ENCODE measurements around the gene SLC35F3. TPM values are rescaled to one million over a fixed set of nuclear protein-coding genes. Genes with fewer than 3 reads are reported as not detected.
"Not testable (repeated sequence)": the region's sequence is repeated elsewhere in the genome, so short reads cannot be mapped to it uniquely, and the experiment has no call there.

The SLC35F3 gene
- total RNA-seq, 5 donors from 2014 or later (not counting 1 experiment from before 2014, with no cell fraction given), result 0.19 to 4.6 (median 1.3) TPM; not detected in 1

DNA sequence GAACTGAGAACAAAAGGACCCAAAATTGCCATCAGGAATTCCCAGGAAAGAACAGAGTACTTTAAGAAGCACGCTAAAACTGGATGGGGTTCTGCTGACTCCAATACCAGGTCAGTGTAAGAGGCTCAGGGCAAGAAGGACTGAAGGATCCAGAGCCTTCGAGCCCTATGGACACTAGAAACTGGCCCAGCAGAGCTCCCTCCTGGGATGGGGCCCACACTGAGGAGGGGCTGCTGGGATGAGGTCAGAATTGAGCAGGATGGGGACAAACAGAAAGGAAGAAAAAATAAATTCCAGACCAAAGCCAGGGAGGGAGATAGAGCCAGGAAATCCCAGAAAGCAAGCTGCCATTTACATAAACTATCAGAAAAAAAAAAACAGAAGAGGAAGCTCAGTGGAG, 246.4 kb downstream of the SLC35F3 start:
- no peak for ATAC-seq (replicated peaks in 1 of 4)
- CTCF ChIA-PET, result interaction anchor here in 1 of 2 donors (0.6 kb wide), 1 partner anchor 178 kb away, joined by 3 read pairs; no protein-coding TSS in a partner anchor

GRCh38 chr1:234152344-234152743, 247.9 kb downstream of the SLC35F3 start:
- H3K36me3 Mint-ChIP-seq; H3K9me3 ChIP-seq; POLR2A ChIA-PET; H3K4me1 ChIP-seq (ENCODE audit: control insufficient read depth in 1 of 2, extremely low read depth in 1 of 2, insufficient read depth in 2 of 2, low read length in 2 of 2); H3K27ac Mint-ChIP-seq; H3K9me3 Mint-ChIP-seq; H3K36me3 ChIP-seq (ENCODE audit: control insufficient read depth in 2 of 2, extremely low read depth in 1 of 2, insufficient read depth in 1 of 2, low read length in 1 of 2); H3K4me1 Mint-ChIP-seq; CTCF ChIA-PET; H3K4me3 ChIP-seq (ENCODE audit: control insufficient read depth in 1 of 2, extremely low read depth in 1 of 2, low read length in 1 of 2); H3K4me3 Mint-ChIP-seq; DNase-seq; H3K27me3 ChIP-seq (replicated peaks in 1 of 2; ENCODE audit: control insufficient read depth in 2 of 2, extremely low read depth in 1 of 2, insufficient read depth in 2 of 2, low read length in 1 of 2); ATAC-seq (replicated peaks in 1 of 4); H3K27ac ChIP-seq (ENCODE audit: low read length): not testable (repeated sequence)
- WGBS (ENCODE audit: insufficient coverage), result 60% methylated on average over 1 of the region's 4 CpGs
- peaks cover 14 to 42% of the 10 kb centered on the region in 2 donors for H3K27me3 Mint-ChIP-seq

More for the DNA sequence above, 246.4 kb downstream of the SLC35F3 start:
- Mint-ChIP-seq H3K36me3 (no peaks in the 10 kb centered on the region), H3K9me3 (peaks cover 0 to 9% (median 2%) of the 10 kb centered on the region in 3 donors), H3K27me3 (peaks cover 22 to 49% of the 10 kb centered on the region in 2 donors), H3K27ac (no peak overlapping the region), H3K4me3 (no peak overlapping the region), H3K4me1 (no peaks in the 10 kb centered on the region)
- no peak overlapping the region for H3K4me3 ChIP-seq (ENCODE audit: control insufficient read depth in 1 of 2, extremely low read depth in 1 of 2, low read length in 1 of 2)
- H3K27me3 ChIP-seq (replicated peaks in 1 of 2; ENCODE audit: control insufficient read depth in 2 of 2, extremely low read depth in 1 of 2, insufficient read depth in 2 of 2, low read length in 1 of 2), result peaks cover 0 to 4% of the 10 kb centered on the region in 2 experiments
- WGBS (ENCODE audit: insufficient coverage), result 87% methylated on average over 2 of the region's 2 CpGs
- no peak overlapping the region for H3K27ac ChIP-seq (ENCODE audit: low read length)
- no peaks in the 10 kb centered on the region for H3K36me3 ChIP-seq (ENCODE audit: control insufficient read depth in 2 of 2, extremely low read depth in 1 of 2, insufficient read depth in 1 of 2, low read length in 1 of 2)
- no peaks in the 10 kb centered on the region for H3K9me3 ChIP-seq
- no peak for DNase-seq
- POLR2A ChIA-PET, result no interaction called here
- no peaks in the 10 kb centered on the region for H3K4me1 ChIP-seq (ENCODE audit: control insufficient read depth in 1 of 2, extremely low read depth in 1 of 2, insufficient read depth in 2 of 2, low read length in 2 of 2)

DNA sequence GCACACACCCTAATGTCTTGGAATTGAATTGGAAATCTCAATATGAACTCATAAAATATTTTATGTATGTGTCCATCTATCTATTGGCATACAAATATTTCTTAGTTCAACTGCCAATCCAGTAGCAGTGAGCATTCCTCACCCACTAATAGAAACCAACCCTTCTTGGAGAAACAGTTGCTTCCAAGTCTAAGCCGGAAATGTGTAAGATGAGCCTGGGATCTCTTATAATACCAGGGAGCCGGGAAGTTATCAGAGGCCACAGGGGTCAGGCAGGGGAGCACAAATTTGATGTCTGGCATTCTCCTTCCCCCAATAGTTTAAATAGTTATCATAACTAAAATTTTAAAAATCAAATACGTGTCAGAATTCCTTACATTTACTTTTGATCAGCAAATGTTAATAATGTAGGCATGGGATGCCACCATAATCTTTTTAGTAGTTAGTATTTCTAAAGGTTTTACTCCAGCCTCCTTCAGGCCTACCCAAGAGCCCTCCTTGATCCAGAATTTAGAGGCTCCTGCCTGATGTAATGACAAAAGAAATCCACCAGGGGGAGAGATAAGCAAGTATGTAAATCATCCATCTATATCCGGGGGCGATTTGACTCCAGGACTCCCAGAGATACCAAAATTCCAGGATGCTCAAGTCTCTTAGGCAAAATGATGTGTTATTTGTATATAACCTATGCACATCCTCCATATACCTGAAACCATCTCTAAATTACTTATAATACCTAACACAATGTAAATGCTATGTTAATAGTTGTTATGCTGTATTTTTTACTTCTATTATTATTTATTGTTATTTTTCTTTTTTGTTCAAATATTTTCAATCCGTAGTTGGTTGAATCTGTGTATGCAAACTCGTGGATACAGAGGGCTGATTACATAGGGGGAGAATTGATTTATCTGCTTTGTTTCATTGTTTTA, 250.1 kb downstream of the SLC35F3 start:
- H3K27me3 ChIP-seq (replicated peaks in 1 of 2; ENCODE audit: control insufficient read depth in 2 of 2, extremely low read depth in 1 of 2, insufficient read depth in 2 of 2, low read length in 1 of 2), result peaks cover 0 to 4% of the 10 kb centered on the region in 2 experiments
- no peaks in the 10 kb centered on the region for H3K36me3 ChIP-seq (ENCODE audit: control insufficient read depth in 2 of 2, extremely low read depth in 1 of 2, insufficient read depth in 1 of 2, low read length in 1 of 2)
- DNase-seq (peak in 6 of 35 experiments; percentile 6 to 69 (median 14)), ATAC-seq (replicated peaks in 1 of 4) (peak in 2 of 4 experiments; percentile 43 to 55)
- no peaks in the 10 kb centered on the region for H3K9me3 Mint-ChIP-seq
- H3K27me3 Mint-ChIP-seq, result peaks cover 1 to 24% of the 10 kb centered on the region in 2 donors
- H3K27ac ChIP-seq (ENCODE audit: low read length), result no peak overlapping the region
- H3K4me1 ChIP-seq (ENCODE audit: control insufficient read depth in 1 of 2, extremely low read depth in 1 of 2, insufficient read depth in 2 of 2, low read length in 2 of 2), result no peaks in the 10 kb centered on the region
- ChIA-PET CTCF (interaction anchor here (0.7 to 1.1 kb wide), 3 partner anchors 155 to 912 kb away, joined by 3 read pairs; no protein-coding TSS in a partner anchor), POLR2A (no interaction called here)
- H3K9me3 ChIP-seq, result no peaks in the 10 kb centered on the region
- WGBS (ENCODE audit: insufficient coverage), result 100% methylated on average over 1 of the region's 7 CpGs
- H3K36me3 Mint-ChIP-seq, result no peaks in the 10 kb centered on the region
- H3K4me1 Mint-ChIP-seq, result no peaks in the 10 kb centered on the region
- no peak overlapping the region for H3K4me3 ChIP-seq (ENCODE audit: control insufficient read depth in 1 of 2, extremely low read depth in 1 of 2, low read length in 1 of 2)
- no peak overlapping the region for H3K27ac Mint-ChIP-seq
- no peak overlapping the region for H3K4me3 Mint-ChIP-seq

- Mint-ChIP-seq H3K27ac (no peak overlapping the region), H3K36me3 (no peaks in the 10 kb centered on the region), H3K27me3 (peaks cover 0 to 3% of the 10 kb centered on the region in 2 donors), H3K4me3 (no peak overlapping the region), H3K4me1 (peaks cover 0 to 15% (median 7%) of the 10 kb centered on the region in 3 donors), H3K9me3 (no peaks in the 10 kb centered on the region)
- DNase-seq (no peak), ATAC-seq (replicated peaks in 1 of 4) (no peak)
- H3K27me3 ChIP-seq (replicated peaks in 1 of 2; ENCODE audit: control insufficient read depth in 2 of 2, extremely low read depth in 1 of 2, insufficient read depth in 2 of 2, low read length in 1 of 2), result no peaks in the 10 kb centered on the region
- ChIA-PET CTCF (no interaction called here), POLR2A (no interaction called here)
- no peaks in the 10 kb centered on the region for H3K36me3 ChIP-seq (ENCODE audit: control insufficient read depth in 2 of 2, extremely low read depth in 1 of 2, insufficient read depth in 1 of 2, low read length in 1 of 2)
- H3K4me1 ChIP-seq (ENCODE audit: control insufficient read depth in 1 of 2, extremely low read depth in 1 of 2, insufficient read depth in 2 of 2, low read length in 2 of 2), result peaks cover 0 to 2% of the 10 kb centered on the region in 2 experiments
- no peaks in the 10 kb centered on the region for H3K9me3 ChIP-seq
- no peak overlapping the region for H3K27ac ChIP-seq (ENCODE audit: low read length)
- H3K4me3 ChIP-seq (ENCODE audit: control insufficient read depth in 1 of 2, extremely low read depth in 1 of 2, low read length in 1 of 2), result no peak overlapping the region
Measured at GRCh38 chr1:234162661-234163060, 258.2 kb downstream of the SLC35F3 start.

DNA sequence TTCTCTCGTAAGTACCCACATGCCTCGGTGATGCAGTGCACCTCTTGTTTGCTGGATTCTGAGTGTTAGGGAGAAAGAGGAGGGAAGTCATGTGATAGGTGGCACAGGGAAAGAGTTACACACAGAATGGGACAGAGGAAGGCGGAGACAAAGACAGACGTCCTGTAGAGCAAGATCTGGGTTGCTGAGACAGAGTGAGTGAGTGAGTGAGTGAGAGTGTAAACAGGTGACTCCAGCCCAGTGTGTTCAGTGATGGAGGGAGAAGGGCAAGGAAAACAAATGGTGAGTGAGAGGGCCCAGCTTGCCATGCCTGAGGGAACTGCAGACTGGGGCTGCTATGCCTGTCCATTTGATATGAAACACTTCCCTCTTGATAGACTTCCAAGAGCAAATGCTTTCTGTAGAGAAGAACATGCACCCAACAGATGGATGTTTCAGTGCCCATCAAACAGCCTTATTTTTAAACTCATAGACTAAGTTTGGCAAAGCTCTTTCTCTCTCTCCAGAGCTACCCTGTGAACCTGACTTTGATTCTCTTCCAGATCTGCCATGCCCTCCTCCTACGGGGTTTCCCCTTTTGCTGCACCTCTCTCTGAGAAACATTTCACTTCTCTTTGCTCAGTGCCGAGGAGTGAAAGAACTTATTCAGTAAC, 258.9 kb downstream of the SLC35F3 start:
- H3K4me1 Mint-ChIP-seq, result peaks cover 0 to 15% (median 7%) of the 10 kb centered on the region in 3 donors
- no peak overlapping the region for H3K27ac Mint-ChIP-seq
- H3K27me3 Mint-ChIP-seq, result peaks cover 0 to 3% of the 10 kb centered on the region in 2 donors
- Histone ChIP-seq H3K4me3 (ENCODE audit: control insufficient read depth in 1 of 2, extremely low read depth in 1 of 2, low read length in 1 of 2) (no peak overlapping the region), H3K27me3 (replicated peaks in 1 of 2; ENCODE audit: control insufficient read depth in 2 of 2, extremely low read depth in 1 of 2, insufficient read depth in 2 of 2, low read length in 1 of 2) (no peaks in the 10 kb centered on the region), H3K4me1 (ENCODE audit: control insufficient read depth in 1 of 2, extremely low read depth in 1 of 2, insufficient read depth in 2 of 2, low read length in 2 of 2) (peaks cover 0 to 2% of the 10 kb centered on the region in 2 experiments), H3K9me3 (no peaks in the 10 kb centered on the region), H3K27ac (ENCODE audit: low read length) (no peak overlapping the region), H3K36me3 (ENCODE audit: control insufficient read depth in 2 of 2, extremely low read depth in 1 of 2, insufficient read depth in 1 of 2, low read length in 1 of 2) (no peaks in the 10 kb centered on the region)
- no peak overlapping the region for H3K4me3 Mint-ChIP-seq
- ATAC-seq (replicated peaks in 1 of 4), result no peak
- ChIA-PET CTCF (no interaction called here), POLR2A (no interaction called here)
- 75% methylated on average over 3 of the region's 6 CpGs for WGBS (ENCODE audit: insufficient coverage)
- peak in 1 of 35 experiments; percentile 8 for DNase-seq
- H3K9me3 Mint-ChIP-seq, result no peaks in the 10 kb centered on the region
- no peaks in the 10 kb centered on the region for H3K36me3 Mint-ChIP-seq

GRCh38 chr1:234164098-234164709, 259.7 kb downstream of the SLC35F3 start:
- Histone ChIP-seq H3K9me3 (no peaks in the 10 kb centered on the region), H3K4me1 (ENCODE audit: control insufficient read depth in 1 of 2, extremely low read depth in 1 of 2, insufficient read depth in 2 of 2, low read length in 2 of 2) (peaks cover 0 to 2% of the 10 kb centered on the region in 2 experiments), H3K27ac (ENCODE audit: low read length) (no peak overlapping the region), H3K27me3 (replicated peaks in 1 of 2; ENCODE audit: control insufficient read depth in 2 of 2, extremely low read depth in 1 of 2, insufficient read depth in 2 of 2, low read length in 1 of 2) (no peaks in the 10 kb centered on the region), H3K4me3 (ENCODE audit: control insufficient read depth in 1 of 2, extremely low read depth in 1 of 2, low read length in 1 of 2) (no peak overlapping the region), H3K36me3 (ENCODE audit: control insufficient read depth in 2 of 2, extremely low read depth in 1 of 2, insufficient read depth in 1 of 2, low read length in 1 of 2) (no peaks in the 10 kb centered on the region)
- POLR2A ChIA-PET, result no interaction called here
- ATAC-seq (replicated peaks in 1 of 4), result no peak
- no peak for DNase-seq
- peaks cover 0 to 18% (median 7%) of the 10 kb centered on the region in 3 donors for H3K4me1 Mint-ChIP-seq
- H3K36me3 Mint-ChIP-seq, result no peaks in the 10 kb centered on the region
- 74% methylated on average over 4 of the region's 5 CpGs for WGBS (ENCODE audit: insufficient coverage)
- H3K4me3 Mint-ChIP-seq, result no peak overlapping the region
- peaks cover 0 to 3% of the 10 kb centered on the region in 2 donors for H3K27me3 Mint-ChIP-seq
- CTCF ChIA-PET, result interaction anchor here (0.5 to 0.6 kb wide), 2 partner anchors 23 to 24 kb away, joined by 3 read pairs; no protein-coding TSS in a partner anchor
- no peaks in the 10 kb centered on the region for H3K9me3 Mint-ChIP-seq
- H3K27ac Mint-ChIP-seq, result no peak overlapping the region
